ENCODE results near the gene SRGAP3. TPM values are rescaled to one million over a fixed set of nuclear protein-coding genes. Genes with fewer than 3 reads are reported as not detected.

The SRGAP3 gene
- total RNA-seq, 1 donor from 2014 or later = 3.9 TPM

GRCh38 chr3:9279966-9280365 is 30.5 kb upstream of the SRGAP3 start:
- peaks cover under 1% of the 10 kb centered on the region for H3K27me3 Mint-ChIP-seq (ENCODE audit: low read depth, unreplicated experiment)
- H3K36me3 ChIP-seq (ENCODE audit: insufficient read depth, low read length) = no peaks in the 10 kb centered on the region
- no peaks in the 10 kb centered on the region for H3K9me3 ChIP-seq (ENCODE audit: insufficient read depth, low read depth, low read length)
- peak overlapping the region; percentile 21 for H3K9ac ChIP-seq (ENCODE audit: low read length)
- no peaks in the 10 kb centered on the region for H3K36me3 Mint-ChIP-seq (ENCODE audit: low read depth, unreplicated experiment)
- DNase-seq (ENCODE audit: low read depth) (peak; percentile 60), FAIRE-seq (no peak)
- TF ChIP-seq, protein P1, sequence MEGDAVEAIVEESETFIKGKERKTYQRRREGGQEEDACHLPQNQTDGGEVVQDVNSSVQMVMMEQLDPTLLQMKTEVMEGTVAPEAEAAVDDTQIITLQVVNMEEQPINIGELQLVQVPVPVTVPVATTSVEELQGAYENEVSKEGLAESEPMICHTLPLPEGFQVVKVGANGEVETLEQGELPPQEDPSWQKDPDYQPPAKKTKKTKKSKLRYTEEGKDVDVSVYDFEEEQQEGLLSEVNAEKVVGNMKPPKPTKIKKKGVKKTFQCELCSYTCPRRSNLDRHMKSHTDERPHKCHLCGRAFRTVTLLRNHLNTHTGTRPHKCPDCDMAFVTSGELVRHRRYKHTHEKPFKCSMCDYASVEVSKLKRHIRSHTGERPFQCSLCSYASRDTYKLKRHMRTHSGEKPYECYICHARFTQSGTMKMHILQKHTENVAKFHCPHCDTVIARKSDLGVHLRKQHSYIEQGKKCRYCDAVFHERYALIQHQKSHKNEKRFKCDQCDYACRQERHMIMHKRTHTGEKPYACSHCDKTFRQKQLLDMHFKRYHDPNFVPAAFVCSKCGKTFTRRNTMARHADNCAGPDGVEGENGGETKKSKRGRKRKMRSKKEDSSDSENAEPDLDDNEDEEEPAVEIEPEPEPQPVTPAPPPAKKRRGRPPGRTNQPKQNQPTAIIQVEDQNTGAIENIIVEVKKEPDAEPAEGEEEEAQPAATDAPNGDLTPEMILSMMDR (IDR thresholded peaks at IDR 0.05; ENCODE audit: insufficient read depth, low read depth, low read length) = no peak
- H3K27ac Mint-ChIP-seq (ENCODE audit: unreplicated experiment) = peak overlapping the region; percentile 82
- no peak overlapping the region for H3K4me3 ChIP-seq (ENCODE audit: insufficient read depth, low read depth, low read length)
- peak overlapping the region; percentile 67 for H2AFZ ChIP-seq (ENCODE audit: low read depth, low read length)
- peak overlapping the region; percentile 66 for H3K4me2 ChIP-seq (ENCODE audit: low read length)
- H3K4me3 Mint-ChIP-seq (ENCODE audit: unreplicated experiment) = no peak overlapping the region
- peak overlapping the region; percentile 41 for H3K27ac ChIP-seq (ENCODE audit: low read depth, low read length)
- H3K4me1 ChIP-seq (ENCODE audit: insufficient read depth, low read length) = peaks cover 16% of the 10 kb centered on the region
- H3K4me1 Mint-ChIP-seq (ENCODE audit: low read depth, unreplicated experiment) = peaks cover 7% of the 10 kb centered on the region
- H3K27me3 ChIP-seq (ENCODE audit: insufficient read depth, low read length) = no peaks in the 10 kb centered on the region
- H3K79me2 ChIP-seq (ENCODE audit: insufficient read depth, low read length) = no peaks in the 10 kb centered on the region
- no peaks in the 10 kb centered on the region for H4K20me1 ChIP-seq (ENCODE audit: insufficient read depth, low read length)
- peaks cover 1% of the 10 kb centered on the region for H3K9me3 Mint-ChIP-seq (ENCODE audit: unreplicated experiment)

DNA sequence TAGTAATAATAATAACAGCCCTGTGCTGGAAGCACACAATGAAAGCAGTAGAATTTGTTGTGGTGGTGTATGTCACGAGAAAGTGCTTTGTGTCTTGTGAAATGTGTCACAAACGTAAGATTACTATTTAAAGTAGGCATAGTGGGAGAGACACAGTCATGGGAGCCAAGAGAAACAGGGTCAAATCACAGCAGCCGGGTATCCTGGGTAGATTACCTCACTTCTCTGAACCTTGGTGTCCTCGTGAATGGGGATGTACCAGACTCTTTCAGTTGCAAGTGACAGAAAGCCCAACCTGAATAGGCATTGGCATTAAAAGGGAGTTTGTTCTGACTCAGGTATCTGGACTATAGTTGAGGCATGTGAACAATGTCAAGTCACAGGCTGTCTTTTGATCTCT is 29.1 kb upstream of the SRGAP3 start:
- no peaks in the 10 kb centered on the region for H3K27me3 ChIP-seq (ENCODE audit: insufficient read depth, low read length)
- no peak overlapping the region for H3K27ac Mint-ChIP-seq (ENCODE audit: unreplicated experiment)
- no peak overlapping the region for H3K4me3 ChIP-seq (ENCODE audit: insufficient read depth, low read depth, low read length)
- no peak for TF ChIP-seq EZH2 (IDR thresholded peaks at IDR 0.05; ENCODE audit: insufficient read depth, low read length)
- TF ChIP-seq, protein P1 (IDR thresholded peaks at IDR 0.05; ENCODE audit: insufficient read depth, low read depth, low read length) = no peak
- no peaks in the 10 kb centered on the region for H3K36me3 ChIP-seq (ENCODE audit: insufficient read depth, low read length)
- no peak overlapping the region for H2AFZ ChIP-seq (ENCODE audit: low read depth, low read length)
- H3K9me3 ChIP-seq (ENCODE audit: insufficient read depth, low read depth, low read length) = peaks cover 5% of the 10 kb centered on the region
- no peaks in the 10 kb centered on the region for H3K36me3 Mint-ChIP-seq (ENCODE audit: low read depth, unreplicated experiment)
- peaks cover 1% of the 10 kb centered on the region for H3K9me3 Mint-ChIP-seq (ENCODE audit: unreplicated experiment)
- H3K4me2 ChIP-seq (ENCODE audit: low read length) = no peak overlapping the region
- H3K9ac ChIP-seq (ENCODE audit: low read length) = no peak overlapping the region
- no peak overlapping the region for H3K4me3 Mint-ChIP-seq (ENCODE audit: unreplicated experiment)
- DNase-seq (ENCODE audit: low read depth) (no peak), FAIRE-seq (no peak)
- no peaks in the 10 kb centered on the region for H4K20me1 ChIP-seq (ENCODE audit: insufficient read depth, low read length)
- H3K4me1 ChIP-seq (ENCODE audit: insufficient read depth, low read length) = peaks cover 16% of the 10 kb centered on the region
- H3K27ac ChIP-seq (ENCODE audit: low read depth, low read length) = no peak overlapping the region
- peaks cover 3% of the 10 kb centered on the region for H3K27me3 Mint-ChIP-seq (ENCODE audit: low read depth, unreplicated experiment)
- peaks cover 7% of the 10 kb centered on the region for H3K4me1 Mint-ChIP-seq (ENCODE audit: low read depth, unreplicated experiment)
- no peaks in the 10 kb centered on the region for H3K79me2 ChIP-seq (ENCODE audit: insufficient read depth, low read length)

GRCh38 chr3:9278085-9278484 is 28.6 kb upstream of the SRGAP3 start:
- peaks cover 16% of the 10 kb centered on the region for H3K4me1 ChIP-seq (ENCODE audit: insufficient read depth, low read length)
- Mint-ChIP-seq H3K4me3 (ENCODE audit: unreplicated experiment) (no peak overlapping the region), H3K4me1 (ENCODE audit: low read depth, unreplicated experiment) (peaks cover 7% of the 10 kb centered on the region), H3K27me3 (ENCODE audit: low read depth, unreplicated experiment) (peaks cover 3% of the 10 kb centered on the region), H3K36me3 (ENCODE audit: low read depth, unreplicated experiment) (no peaks in the 10 kb centered on the region), H3K9me3 (ENCODE audit: unreplicated experiment) (peaks cover 1% of the 10 kb centered on the region), H3K27ac (ENCODE audit: unreplicated experiment) (no peak overlapping the region)
- no peaks in the 10 kb centered on the region for H3K79me2 ChIP-seq (ENCODE audit: insufficient read depth, low read length)
- H3K4me2 ChIP-seq (ENCODE audit: low read length) = no peak overlapping the region
- FAIRE-seq (no peak), DNase-seq (ENCODE audit: low read depth) (no peak)
- peaks cover 5% of the 10 kb centered on the region for H3K9me3 ChIP-seq (ENCODE audit: insufficient read depth, low read depth, low read length)
- no peak for TF ChIP-seq EZH2 (IDR thresholded peaks at IDR 0.05; ENCODE audit: insufficient read depth, low read length)
- TF ChIP-seq, protein P1 (IDR thresholded peaks at IDR 0.05; ENCODE audit: insufficient read depth, low read depth, low read length) = no peak
- H3K27me3 ChIP-seq (ENCODE audit: insufficient read depth, low read length) = no peaks in the 10 kb centered on the region
- H4K20me1 ChIP-seq (ENCODE audit: insufficient read depth, low read length) = no peaks in the 10 kb centered on the region
- no peak overlapping the region for H3K9ac ChIP-seq (ENCODE audit: low read length)
- no peaks in the 10 kb centered on the region for H3K36me3 ChIP-seq (ENCODE audit: insufficient read depth, low read length)
- no peak overlapping the region for H2AFZ ChIP-seq (ENCODE audit: low read depth, low read length)
- H3K4me3 ChIP-seq (ENCODE audit: insufficient read depth, low read depth, low read length) = no peak overlapping the region
- no peak overlapping the region for H3K27ac ChIP-seq (ENCODE audit: low read depth, low read length)
